Measurements from ENCODE around the gene FOXC2.

FOXC2 gene

GRCh38 chr16:86566601-86566965 lies at the start of gene FOXC2:
Gene FOXC2 (plus strand): TSS chr16:86566829. CDS start chr16:86567336, 507 bp downstream.
- peak; percentile 67 for DNase-seq

GRCh38 chr16:86517033-86517432 lies 49.6 kb upstream of the FOXC2 start:
- no peak for DNase-seq

- peak; percentile 68 for DNase-seq
Measured at GRCh38 chr16:86517652-86518258, 48.9 kb upstream of the FOXC2 start.

- DNase-seq, result no peak
Measured at GRCh38 chr16:86519007-86519648, 47.5 kb upstream of the FOXC2 start.

- peak; percentile 81 for DNase-seq
Measured at GRCh38 chr16:86519649-86520316, 46.8 kb upstream of the FOXC2 start.

- DNase-seq, result no peak
Measured at GRCh38 chr16:86520317-86521210, 46.1 kb upstream of the FOXC2 start.

GRCh38 chr16:86521236-86522197 lies 45.1 kb upstream of the FOXC2 start:
- no peak for DNase-seq

- no peak for DNase-seq
Measured at GRCh38 chr16:86522634-86523033, 44.0 kb upstream of the FOXC2 start.

- no peak for DNase-seq
Measured at GRCh38 chr16:86523166-86523740, 43.4 kb upstream of the FOXC2 start.

- no peak for DNase-seq
Measured at GRCh38 chr16:86524029-86524428, 42.6 kb upstream of the FOXC2 start.

- DNase-seq, result no peak
Measured at GRCh38 chr16:86525696-86526095, 40.9 kb upstream of the FOXC2 start.

GRCh38 chr16:86527366-86527765 lies 39.3 kb upstream of the FOXC2 start:
- DNase-seq, result no peak

GRCh38 chr16:86528061-86528929 lies 38.3 kb upstream of the FOXC2 start:
- DNase-seq, result no peak

GRCh38 chr16:86529160-86529559 lies 37.5 kb upstream of the FOXC2 start:
- no peak for DNase-seq

- DNase-seq, result no peak
Measured at GRCh38 chr16:86530251-86531190, 36.1 kb upstream of the FOXC2 start.

- no peak for DNase-seq
Measured at GRCh38 chr16:86531191-86531545, 35.5 kb upstream of the FOXC2 start.

- no peak for DNase-seq
Measured at GRCh38 chr16:86531641-86532525, 34.7 kb upstream of the FOXC2 start.

GRCh38 chr16:86532526-86532815 lies 34.2 kb upstream of the FOXC2 start:
- DNase-seq, result no peak

GRCh38 chr16:86533076-86533475 lies 33.6 kb upstream of the FOXC2 start:
- no peak for DNase-seq

All from activated CD8-positive, alpha-beta memory T cell treated with anti-CD3 and anti-CD28 coated beads for 24 hours (primary cell).